ENCODE data around the gene DAB2IP.

Gene DAB2IP

DNA sequence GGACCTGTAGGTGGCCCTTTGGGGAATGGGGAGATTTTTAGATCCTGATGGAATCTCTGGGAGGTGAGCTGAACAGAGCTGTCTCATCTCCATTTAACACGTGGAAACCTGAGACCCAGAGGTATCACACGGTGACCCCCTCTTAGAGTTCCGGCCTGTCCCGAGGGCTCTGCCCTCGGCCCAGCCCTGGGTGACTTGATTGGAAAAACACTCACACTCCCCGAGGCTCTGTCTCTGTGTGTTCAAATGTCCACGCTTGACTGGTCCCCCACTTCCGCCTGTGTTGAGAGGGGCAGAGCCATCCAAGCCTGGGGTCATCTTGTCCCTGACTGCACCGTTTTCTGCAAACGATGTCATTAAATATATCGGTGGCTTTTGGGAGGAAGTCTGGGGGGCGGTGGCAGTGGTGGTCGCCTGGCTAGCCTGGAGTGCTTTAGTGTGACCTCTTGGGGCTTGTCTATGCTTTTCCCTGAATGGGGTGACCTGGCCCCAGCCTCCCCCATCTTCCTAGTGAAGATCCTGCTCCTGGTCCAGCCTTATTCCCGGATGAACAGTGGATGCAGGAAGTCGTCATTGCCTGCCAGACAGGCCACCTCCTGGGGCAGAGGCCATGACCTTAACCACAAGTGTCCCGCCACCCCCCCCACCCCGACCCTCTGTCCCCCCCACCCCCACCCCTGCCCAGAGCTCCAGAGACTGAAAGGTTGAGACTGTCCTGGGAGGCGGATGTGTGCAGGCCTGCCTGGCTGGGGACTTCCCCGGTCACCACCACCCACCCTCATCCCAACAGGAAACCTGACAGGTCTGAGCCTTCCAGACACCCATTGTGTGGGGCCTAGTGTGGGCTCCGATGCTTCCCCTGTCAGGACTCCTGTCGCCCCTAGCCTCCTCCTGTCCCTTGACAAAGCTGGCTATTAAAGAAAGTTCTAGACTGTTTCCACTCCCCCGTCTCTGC lies 5.3 kb upstream of the DAB2IP start:
- DNase-seq, result no peak

DNA sequence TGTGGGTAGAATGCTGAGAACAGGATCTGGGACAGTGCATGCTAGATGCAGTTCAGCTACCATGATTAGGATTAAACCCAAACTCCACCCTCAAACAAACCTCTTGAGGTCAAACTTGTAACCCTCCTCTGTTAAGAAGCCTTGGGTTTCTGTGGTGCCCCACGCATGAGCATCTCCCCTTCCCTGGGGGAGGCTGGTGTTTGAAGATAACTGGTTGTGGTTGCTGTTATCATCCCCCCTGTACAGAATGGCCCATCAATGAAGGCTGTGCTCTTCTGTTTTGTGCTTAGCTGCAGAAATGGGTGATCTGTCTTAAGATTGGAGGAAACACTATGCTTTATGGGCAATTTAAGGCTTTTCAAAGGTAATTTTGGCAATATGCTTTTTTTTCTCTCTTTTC lies 4.4 kb upstream of the DAB2IP start:
- no peak for DNase-seq

DNA sequence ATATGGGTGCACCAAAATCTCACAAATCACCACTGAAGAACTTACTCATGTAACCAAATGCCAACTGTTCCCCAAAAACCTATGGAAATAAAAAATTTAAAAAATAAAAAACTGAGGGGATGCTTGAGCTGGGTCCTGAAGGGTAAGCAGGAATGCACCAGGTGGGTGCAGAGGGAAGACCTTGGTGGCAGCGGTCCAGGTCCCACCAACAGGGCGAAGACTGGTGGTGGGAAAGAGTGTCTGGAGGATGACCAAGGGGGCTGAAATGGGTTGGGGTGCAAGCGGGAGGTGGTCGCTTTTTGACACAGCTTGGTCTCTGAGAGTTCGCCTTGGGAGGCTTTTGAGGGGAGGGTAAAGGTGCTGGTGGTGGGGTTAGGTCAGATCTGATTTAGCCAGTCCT lies 3.3 kb upstream of the DAB2IP start:
- DNase-seq, result no peak

GRCh38 chr9:121648799-121649198 lies 2.6 kb upstream of the DAB2IP start:
- DNase-seq, result no peak

GRCh38 chr9:121649476-121650216 lies 1.8 kb upstream of the DAB2IP start:
- no peak for DNase-seq

DNA sequence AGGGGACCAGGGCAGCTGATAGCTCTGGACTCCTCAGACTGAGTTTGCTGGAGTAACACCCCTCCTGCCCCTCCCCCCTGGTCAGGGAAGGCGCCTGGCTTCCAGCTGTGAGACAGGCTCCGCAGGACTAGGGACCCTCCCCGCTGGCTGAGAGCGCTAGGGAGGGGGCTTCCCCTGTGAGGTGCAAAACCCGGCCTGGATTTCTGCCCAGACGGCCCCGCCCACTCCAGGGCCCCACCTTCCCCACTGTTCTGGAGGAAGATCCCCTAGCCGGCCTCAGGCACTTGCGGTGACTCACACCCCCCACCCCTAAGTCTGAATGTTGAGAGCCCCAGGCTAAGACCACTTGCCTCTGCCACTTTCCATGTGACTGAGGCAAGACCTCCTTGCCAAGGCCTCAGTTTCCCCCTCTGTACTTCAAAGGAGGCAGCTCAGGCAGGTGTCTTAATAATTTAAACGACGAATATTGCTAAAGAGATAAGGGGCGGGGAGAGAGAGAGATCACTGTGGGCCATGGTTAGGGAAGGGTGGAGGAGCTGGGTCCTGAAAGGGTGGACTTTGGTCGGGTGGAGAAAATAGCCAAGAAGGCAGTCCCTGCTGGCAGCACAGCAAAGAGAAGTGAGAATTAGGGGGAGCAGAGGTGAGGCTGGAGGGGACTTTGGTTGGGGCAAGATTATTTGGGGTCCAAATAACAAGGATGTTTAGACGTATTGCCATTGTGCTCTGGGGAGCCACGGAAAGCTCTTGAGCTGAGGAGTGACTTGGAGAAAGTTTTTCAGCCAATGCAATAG lies 1.0 kb upstream of the DAB2IP start:
- DNase-seq, result peak; percentile 93

DNA sequence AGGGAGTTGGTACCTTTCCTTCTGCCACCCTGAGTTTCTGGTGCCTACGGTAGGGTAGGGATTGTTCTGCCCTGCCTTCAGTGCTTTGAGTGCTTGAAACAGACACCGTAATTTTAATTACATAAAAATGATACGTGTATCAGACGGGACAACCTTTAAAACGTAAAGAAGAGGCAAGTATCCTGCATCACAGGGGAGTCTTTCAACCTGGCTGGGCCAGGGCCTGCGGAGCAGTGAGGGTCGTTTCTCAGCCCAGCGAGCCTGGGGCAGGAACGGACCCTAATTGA lies 483 bp upstream of the DAB2IP start:
- DNase-seq, result no peak

- DNase-seq, result peak; percentile 82
Measured at GRCh38 chr9:121652021-121652837, 795 bp downstream of the DAB2IP start.

DNA sequence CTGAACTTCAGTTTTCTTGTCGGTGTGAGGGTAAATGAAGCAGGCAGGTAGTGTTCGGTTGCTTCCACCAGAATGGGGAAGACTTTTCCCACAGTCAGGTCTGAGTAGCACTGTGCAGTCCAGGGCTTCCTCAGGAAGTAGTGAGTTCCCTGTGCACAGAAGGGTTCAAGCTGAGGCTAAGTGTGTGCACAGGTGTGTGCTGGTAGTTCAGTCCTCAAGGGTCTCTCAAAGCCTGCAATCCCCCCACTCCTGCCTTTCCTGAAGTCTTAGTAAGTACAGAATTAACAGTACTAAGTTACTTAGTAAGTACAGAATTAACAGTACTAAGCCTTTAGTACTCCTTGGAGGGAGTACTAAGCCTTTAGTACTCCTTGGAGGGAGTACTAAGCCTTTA lies 1.4 kb downstream of the DAB2IP start:
- DNase-seq, result no peak

GRCh38 chr9:121654499-121655140 lies 3.2 kb downstream of the DAB2IP start:
- DNase-seq, result no peak

DNA sequence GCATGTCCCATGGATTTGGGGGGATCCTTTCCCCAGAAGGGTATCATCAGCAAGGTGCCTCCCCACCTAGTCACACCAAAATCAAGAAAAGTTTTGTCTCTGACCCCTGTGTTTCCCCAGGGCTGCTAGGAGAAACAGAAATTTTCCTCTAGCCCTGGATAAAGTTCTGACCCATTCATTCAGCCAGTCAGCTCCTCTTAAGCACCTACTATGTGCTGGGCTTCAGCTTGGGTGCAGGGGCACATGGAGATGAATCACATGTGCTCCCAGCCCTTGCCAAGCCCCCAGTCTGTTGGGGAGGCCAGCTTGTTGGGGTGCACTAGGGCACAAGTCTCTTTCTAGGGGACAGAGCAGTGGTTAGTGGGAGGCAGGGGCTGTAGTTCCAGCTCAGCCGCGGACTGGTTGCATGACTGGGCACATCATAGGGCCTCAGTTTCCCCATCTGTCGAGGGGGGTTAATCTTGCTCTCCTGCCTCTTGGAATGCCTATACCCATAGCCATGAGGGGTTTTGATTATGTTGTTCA lies 3.9 kb downstream of the DAB2IP start:
- no peak for DNase-seq

GRCh38 chr9:121656941-121657470 lies 5.6 kb downstream of the DAB2IP start:
- DNase-seq, result no peak

DNA sequence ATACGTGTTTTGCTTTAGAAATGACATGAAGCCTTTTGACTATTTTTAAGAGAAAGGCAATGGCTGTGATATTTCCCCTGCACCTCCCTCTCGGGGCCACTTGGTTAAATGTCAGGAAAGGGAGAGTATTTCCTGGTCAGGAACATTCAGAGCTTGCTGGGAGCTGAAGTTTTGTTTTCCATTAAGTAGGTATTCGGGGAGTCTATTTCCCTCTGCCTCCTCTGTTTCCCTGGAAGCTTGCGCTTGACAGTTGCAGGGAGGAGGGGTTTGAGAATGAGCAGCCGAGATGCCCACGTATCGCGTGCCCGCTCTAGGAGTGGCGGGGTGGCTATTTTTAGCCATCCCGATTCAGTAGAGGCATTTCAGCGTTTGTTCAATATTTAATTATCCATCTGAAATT lies 6.7 kb downstream of the DAB2IP start:
- DNase-seq, result no peak

DNA sequence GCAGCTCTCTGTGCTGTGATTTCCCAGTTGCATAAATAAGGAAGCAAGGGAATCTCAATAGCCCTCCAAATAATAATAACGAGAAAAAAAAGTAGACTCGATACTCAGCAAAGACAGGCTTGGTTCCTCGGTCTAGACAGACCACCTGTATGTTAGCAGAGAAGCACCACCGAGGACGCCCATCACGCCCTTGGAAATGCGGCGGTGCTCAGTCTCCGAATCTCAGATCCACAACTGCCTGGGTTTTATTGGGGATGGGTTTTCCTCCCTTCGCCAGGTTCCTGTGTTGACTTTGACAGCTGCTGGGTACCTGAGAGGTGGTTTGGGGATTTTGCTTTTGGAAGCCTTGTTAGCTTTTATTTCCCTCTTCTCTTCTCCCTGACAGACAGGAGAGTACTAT lies 7.2 kb downstream of the DAB2IP start:
- no peak for DNase-seq

GRCh38 chr9:121660367-121660766 lies 8.9 kb downstream of the DAB2IP start:
- no peak for DNase-seq

DNA sequence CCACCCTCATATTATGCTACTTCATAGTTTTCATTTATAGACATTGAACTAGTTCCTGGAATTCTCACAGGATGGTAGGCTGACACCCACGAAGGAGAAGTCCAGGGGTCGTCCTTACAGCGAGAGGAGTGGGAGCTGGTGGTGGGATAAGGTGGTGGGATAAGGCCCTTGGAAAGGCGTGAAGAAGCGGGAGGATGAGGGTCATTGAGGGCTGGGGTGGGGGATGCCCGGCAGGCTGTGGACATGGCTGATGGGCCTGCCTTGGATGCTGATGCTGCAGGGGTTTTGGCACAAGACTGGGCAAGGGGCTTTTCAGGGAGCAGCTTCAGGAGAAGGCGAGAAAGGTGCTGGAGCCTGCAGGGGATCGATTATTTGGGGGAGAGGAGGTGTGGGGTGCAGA lies 9.4 kb downstream of the DAB2IP start:
- no peak for DNase-seq

- no peak for DNase-seq
Measured at GRCh38 chr9:121661328-121661727, 9.9 kb downstream of the DAB2IP start.

DNA sequence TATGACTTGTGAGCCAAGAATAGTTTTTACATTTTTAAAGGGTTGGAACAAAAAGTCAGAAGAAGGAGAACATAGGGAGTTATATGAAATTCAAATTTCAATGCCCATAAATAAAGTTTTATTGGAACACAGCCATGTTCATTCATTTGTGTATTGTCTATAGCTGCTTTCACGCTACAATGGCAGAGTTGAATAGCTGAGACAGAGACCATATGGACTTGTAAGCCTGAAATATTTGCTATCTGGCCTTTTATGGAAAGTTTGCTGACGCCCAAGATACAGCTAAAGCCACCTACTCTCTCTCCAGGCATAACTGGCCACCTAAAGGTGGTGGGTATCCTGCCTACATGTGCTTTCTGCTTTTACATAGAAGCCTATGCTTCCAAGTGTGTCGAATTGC lies 10.9 kb downstream of the DAB2IP start:
- no peak for DNase-seq

- DNase-seq, result no peak
Measured at GRCh38 chr9:121662891-121663580, 11.6 kb downstream of the DAB2IP start.

DNA sequence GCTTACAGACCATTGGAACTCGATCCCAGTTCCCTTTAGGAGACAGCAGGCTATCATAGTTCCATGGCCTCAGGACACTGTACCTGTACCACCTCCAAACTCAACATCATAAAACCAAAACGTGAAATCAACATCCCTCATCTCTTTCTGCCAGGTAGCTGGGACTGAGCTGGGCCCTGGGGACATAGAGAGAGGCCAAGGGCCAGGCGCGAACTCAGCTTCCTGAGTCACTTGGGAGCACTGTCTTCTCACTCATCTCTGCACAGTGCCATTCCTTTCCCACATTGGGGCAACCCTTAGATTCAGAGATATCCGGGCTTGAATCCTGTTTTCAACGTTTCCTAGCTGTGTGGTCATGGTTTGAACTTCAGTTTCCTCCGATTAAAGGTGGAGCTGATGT lies 12.2 kb downstream of the DAB2IP start:
- no peak for DNase-seq

DNA sequence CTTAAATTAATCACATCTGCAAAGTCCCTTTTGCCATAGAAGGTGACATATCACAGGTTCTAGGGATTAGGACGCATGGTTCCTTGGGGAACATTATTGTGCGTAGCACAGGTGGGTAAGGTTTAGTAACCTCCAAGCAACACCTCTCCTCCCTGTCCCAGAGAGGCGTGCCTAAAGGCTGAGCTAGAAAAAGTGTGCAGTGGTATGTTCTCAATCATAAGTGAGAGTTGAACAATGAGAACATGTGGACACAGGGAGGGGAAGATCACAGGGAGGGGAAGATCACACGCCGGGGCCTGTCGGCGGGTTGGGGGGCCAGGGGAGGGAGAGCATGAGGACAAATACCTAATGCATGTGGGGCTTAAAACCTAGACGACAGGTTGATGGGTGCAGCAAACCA lies 14.9 kb downstream of the DAB2IP start:
- no peak for DNase-seq
